GM19463 (cell line): ENCODE measurements around the gene RBM46.

Experiments used
- ATAC-seq: cut with Tn5 transposase; IDR thresholded peaks from one replicate; pipeline ENCODE4 v1.9.1; 2021; ENCODE audit warnings: mild to moderate bottlenecking, moderate library complexity; ENCODE audit not compliant: unreplicated experiment

RBM46 gene, protein sequence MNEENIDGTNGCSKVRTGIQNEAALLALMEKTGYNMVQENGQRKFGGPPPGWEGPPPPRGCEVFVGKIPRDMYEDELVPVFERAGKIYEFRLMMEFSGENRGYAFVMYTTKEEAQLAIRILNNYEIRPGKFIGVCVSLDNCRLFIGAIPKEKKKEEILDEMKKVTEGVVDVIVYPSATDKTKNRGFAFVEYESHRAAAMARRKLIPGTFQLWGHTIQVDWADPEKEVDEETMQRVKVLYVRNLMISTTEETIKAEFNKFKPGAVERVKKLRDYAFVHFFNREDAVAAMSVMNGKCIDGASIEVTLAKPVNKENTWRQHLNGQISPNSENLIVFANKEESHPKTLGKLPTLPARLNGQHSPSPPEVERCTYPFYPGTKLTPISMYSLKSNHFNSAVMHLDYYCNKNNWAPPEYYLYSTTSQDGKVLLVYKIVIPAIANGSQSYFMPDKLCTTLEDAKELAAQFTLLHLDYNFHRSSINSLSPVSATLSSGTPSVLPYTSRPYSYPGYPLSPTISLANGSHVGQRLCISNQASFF

DNA sequence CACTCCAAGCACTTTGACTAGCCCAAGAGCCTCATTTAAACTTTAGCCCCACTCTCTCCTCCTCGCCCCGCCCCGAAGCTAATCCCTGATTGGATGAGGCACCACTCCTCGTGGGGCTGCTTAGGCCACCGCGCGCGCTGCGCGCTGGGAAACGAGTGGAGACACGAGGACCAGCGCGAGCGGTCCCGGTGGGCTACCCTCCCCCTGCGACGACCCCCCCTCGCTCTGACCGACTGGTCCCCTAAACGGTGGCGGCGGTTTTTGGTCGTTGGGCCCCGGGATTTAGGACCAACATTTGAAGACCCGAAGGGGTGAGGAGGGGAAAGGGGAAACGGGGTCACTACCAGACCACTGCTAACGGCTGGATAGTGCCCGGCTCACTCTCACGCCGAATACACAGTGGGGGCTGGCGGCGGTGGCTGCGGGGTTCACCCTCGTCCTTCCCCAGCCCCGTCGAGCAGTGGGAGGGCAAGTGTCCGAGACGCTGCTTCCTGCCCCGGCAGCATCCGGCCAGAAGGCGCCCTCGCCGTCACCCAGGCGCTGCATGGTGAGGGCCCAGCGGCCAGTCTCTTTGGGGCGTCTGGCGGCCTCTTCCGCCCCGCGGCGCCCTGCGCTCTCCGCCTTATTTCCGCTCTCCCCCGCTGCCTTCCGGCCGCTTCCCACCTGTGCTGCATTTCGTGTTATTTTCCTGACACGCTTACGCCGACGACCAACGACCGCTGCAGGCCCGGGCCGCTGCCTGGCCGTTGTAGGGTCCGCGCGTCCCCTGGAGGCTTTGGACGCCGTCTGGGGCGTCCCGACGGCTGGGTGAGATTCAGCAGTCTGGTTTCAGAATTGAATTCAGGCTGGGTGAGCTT lies at the start of gene RBM46:
TSS of gene RBM46 (plus strand) at position 147 of the 857 bp plus-strand sequence. CDS start 15,481 bp downstream, outside the sequence.
- no peak for ATAC-seq

DNA sequence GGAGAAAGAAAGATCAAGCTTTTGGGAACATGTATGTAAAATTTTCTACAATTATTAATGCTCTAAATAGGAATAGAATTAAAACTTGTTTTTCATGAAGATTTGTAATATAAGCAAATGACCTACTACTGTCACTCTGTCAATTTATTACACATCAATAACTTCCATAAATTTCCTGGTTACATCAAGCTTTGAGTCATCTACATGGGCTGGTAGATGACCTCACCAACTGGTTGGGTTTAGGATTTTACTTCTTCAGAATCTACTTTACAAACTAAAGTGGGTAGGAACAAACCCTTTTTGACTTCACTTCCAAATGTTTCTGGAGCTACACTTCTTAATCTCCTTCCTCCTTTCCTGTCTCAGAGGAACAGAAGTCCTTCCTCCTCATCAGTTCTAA lies 49.3 kb upstream of the RBM46 start:
- no peak for ATAC-seq

DNA sequence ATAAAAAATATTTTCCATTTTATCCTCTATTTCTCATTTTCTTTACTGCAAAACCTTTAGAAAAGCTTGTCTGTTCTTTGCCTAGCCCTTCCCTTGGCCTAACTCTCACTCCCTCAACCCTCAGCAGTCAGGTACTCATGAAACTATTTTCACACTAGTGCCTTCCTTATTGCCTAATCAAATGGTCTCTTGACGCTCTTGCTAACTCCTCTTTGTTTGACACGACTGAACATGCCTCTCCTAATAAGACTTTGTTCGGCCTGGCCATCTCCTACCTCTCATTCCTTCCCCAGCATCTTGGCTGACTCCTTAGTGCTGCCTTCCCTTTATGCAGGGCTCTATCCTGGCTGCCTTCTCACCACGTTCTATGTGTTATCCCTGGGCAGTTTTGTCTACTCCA lies 48.4 kb upstream of the RBM46 start:
- ATAC-seq = no peak

DNA sequence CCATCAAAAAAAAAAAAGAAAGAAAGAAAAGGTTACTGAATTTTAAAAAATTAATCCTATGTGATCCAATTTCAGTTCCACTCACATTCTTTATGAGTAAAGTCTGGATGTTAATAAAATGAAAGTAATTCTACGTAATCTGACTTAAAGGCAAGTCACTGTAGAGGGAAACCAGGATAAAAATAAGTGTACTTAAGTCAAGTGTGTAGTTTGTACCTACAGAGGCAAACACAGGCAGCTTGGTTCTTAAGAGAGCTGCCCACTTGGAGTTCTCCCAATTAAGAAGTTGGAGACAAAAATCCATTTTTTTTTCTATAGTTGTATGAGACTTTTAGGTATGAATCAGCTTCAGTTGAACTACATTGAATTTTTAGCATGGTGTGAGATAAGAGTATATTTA lies 44.3 kb upstream of the RBM46 start:
- ATAC-seq = no peak

DNA sequence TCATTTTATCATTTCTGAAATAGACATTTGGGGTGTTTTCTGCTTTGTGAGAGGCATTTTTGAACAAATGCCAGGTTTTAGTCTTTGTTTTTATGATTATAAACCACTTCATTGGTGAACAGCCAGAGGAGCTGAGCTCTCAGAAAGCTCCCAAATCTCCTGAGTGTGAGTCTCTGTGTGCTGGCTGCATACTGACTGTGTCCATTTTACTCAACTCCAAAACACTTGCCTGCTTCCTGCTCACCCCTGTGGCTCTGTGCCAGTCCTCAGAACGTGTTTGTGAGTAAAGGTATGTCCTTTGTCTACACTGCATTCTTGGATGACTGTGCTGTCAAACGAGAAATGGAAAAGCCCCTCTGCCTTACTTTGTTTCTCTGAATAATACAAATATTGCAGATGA lies 42.6 kb upstream of the RBM46 start:
- ATAC-seq = no peak

DNA sequence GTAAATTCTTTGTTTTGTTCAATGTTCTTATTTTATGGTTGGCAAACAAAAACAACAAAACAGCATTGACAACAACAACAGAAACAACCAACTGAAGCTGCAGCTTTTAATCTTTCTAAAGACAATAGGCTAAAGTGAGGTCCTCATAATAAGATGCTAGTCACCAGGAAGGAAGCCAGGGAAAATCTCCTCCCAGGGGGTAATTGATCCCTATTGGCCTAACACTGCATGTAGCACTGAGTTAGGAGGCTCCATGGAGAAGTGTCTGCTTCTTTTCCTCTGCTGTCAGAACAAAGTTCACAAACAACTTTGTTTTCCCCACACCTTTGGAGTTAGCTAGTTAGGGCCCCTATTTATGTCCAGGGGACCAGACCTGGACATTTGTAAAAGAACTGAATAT lies 42.0 kb upstream of the RBM46 start:
- ATAC-seq = no peak

DNA sequence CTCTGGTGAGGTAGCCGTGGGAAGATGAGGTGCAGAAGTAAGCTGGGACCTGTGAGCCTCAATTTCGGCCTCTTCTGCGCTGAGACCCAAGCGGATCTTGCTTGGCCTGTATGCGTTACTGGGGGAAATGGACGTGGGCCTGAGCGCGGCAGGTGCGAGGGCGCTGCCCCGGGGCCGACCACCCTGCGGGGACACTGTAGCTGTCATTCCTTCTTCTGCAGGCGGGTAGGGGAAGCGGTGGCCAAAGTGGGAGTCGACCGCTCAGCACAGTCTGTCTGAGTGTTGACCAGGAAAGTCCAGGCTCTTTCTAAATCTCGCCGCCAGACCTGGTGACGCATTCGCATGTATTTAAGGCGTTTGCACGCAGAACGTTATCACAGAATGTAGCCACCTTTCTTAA lies 40.6 kb upstream of the RBM46 start:
- ATAC-seq = no peak

DNA sequence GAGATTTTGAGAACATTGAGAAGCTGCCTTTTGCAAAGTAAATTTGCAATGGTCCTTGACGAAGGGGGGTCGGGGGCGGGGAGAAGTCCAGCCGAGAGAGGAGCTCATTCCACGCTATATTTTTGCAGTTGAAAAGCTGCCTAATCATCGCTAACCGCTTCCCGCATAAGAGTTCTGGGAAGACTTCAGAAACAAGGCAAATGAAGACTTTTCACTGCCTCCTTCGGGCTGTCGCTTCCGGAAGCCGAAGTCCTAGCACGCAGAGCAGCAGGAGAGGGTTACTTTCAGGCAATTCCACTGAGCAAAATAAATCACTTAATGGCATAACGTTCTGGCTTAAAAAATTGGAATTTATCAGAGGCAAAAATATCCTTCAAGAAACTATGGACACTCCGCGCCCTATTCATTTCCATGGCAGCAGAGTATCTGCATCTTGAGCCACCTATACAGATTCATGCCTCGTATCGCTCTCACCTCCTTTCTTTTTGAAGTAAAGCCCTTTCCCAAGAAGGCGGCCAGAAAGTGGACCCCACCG lies 39.9 kb upstream of the RBM46 start:
- no peak for ATAC-seq

DNA sequence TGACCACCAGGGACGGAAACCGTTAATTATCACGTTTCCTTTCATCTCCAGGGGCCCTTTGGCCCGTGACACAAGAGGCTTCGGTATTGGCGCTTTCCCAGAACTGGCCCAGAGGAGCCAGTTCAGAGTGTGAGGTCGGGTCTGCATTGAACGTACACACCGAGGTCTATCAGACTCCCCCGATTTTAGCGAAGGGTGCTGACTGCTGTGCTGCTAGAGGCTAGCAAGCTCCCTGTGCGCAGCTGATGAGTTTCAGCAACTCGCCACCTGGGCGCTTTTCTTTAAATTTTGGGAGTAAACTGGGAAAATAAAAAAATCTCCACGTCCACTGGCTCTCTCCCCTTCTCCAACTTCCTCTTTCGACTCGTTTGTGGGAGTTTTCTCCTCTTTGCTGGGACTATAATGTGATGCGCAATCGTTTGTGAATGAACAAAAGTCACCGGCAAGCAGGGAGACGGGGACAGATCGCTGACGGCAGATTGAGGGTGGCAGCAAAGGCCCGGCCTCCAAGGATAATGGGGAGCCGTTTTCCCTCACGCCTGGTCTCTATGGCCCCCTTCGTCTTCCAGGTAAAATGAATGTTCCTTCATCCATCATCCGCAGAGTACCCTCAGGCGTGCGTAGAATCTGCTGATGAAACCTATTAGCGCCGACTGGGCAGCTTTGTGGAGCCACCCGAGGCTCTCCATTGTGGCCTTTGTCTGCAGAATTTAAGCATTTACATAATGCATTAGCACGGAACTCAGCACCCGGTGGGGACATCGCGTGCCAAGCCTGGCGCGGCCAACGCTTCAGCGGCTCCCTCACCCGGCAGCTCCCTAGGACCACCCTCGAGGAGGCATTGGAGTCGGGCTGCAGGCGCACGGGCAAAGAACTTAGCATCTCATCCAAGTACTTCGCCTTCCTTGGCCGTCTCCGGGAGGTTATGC lies 38.9 kb upstream of the RBM46 start:
- no peak for ATAC-seq

DNA sequence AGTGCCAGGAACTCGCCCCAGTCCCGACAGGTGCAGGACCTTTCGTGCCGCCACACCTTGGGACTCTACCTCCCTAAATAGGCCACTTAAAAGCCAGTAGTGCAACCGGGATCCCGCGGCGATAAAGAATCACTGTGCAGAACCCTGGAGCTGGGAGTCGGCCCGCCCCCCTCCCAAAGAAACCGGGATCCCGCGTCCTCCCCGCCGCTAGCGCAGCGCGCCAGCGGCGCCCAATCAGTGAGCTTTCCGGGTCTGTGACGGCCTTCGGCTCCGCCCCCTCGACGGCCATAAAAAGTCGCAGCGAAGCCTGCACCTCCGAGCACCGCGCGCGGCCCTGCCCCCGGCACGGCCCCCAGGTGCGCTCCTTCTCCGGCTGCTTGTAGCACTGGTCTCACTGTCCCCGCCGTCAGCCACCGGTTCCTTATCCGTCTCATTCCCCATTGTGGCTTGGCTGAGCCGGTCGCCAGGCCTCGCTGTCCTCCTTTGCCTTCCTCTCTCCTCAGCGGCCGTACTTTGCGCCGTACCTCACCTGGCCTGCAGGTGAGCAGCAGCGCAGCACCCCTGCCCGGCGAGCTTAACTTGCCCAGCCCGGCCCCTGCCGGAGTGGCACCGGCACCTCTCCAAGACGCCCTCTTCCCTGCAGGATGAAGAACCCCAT lies 37.3 kb upstream of the RBM46 start, which contains the start of gene LRAT:
TSS of gene LRAT (plus strand) at position 318 of the 658 bp plus-strand sequence. CDS start at position 645, 327 bp downstream.
- ATAC-seq = peak; percentile 71

DNA sequence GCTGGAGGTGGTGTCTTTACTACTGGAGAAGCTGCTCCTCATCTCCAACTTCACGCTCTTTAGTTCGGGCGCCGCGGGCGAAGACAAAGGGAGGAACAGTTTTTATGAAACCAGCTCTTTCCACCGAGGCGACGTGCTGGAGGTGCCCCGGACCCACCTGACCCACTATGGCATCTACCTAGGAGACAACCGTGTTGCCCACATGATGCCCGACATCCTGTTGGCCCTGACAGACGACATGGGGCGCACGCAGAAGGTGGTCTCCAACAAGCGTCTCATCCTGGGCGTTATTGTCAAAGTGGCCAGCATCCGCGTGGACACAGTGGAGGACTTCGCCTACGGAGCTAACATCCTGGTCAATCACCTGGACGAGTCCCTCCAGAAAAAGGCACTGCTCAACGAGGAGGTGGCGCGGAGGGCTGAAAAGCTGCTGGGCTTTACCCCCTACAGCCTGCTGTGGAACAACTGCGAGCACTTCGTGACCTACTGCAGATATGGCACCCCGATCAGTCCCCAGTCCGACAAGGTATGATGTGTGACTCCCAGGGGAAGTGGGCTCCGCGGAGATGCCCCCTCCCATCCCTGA lies 36.6 kb upstream of the RBM46 start:
- ATAC-seq = no peak

DNA sequence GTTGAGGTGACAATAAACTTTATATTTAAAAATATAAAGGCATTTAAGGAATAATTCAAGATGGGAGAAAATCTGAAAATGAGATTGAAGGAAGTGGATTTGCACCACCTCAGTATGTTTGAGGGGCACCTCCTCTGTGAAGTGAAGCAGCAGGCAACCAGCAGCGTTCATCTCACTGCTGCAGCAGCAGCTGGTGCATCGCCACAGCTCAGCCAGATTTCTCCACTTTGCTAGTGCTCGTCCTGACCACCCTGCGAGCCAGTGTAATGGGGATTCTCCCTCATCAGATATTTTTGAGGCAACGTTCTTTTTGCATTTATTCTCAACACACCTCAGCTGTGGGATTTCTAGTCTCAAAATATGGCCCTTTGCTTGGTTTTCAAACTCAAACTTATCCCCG lies 23.4 kb upstream of the RBM46 start:
- ATAC-seq = no peak

DNA sequence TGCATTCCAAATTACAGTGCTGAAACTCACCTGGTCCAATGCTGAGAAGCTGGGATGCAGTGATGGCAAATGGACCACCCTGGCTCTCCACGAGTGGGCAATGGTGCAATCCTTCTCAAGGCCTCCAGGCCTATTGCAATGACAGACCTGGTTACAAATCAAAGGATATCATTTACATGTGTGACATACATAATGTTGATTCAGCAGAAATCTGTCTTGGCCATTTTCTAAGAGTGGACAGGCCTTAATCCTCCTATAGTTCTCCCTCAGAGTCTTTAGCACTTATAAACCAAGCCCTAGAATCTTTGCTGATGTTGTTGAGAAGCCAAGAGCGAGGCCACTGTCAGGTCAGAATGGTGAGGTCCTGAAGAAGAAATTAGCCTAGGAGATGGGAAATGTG lies 20.2 kb upstream of the RBM46 start:
- ATAC-seq = no peak

DNA sequence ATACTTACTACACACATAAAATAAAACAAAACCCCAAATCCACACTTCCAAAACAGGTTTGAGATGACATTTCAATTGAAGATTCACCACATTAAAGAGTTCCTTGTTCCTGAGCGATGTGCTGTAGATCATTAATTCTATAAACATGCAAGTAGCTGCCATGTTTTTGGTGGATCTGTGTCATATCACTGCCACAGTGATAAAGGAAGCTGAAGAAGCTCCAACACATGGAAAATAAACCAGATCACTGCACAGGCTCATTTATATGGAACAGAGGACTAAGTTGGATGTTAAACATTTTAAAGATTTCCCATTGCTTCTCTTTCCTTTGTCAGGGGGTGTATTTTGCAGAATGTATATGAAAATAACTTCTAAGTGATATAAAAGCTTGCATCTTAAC lies 2.8 kb upstream of the RBM46 start:
- no peak for ATAC-seq

DNA sequence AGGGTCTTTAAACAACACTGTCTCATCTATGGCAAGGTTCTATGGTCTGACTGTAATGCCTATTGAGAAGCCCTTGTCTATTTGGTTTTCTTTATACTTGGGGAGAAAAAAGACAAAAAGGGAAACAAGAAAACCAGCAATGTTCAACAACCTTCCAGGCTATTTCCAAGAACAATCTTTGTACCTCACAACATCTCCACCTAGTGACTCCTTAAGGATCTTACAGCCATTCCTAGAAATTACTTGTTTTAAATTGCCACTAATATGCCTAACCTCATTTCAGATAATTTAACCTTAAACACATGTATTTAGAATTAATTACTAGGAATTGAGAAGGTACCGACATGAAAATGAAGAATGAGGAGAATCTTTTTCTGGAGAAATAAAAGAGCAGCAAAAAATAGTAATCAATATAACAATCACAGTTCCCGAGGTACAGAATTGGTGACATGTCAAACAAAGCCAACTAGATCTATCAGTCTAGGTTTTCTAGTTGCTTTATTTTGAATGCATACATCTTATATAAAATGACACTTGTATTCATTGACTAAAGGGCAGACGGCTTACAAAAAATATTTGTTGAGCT lies 1.6 kb upstream of the RBM46 start:
- ATAC-seq = no peak

DNA sequence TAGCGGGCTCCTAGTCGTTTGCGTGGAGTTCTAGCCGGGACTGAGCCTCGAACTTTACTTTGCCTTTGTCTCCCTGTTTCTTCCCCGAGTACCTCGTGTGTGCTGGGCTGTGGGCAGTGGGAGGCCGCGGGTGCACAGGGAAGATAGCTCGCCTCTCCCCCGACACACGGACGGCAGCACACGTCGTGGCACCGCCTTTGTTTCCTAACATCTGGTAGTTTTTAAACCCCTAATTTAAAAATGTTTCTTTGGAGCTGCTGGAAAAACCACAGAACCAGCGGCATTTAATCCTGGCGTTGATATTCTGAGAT lies 866 bp downstream of the RBM46 start:
- ATAC-seq = no peak

DNA sequence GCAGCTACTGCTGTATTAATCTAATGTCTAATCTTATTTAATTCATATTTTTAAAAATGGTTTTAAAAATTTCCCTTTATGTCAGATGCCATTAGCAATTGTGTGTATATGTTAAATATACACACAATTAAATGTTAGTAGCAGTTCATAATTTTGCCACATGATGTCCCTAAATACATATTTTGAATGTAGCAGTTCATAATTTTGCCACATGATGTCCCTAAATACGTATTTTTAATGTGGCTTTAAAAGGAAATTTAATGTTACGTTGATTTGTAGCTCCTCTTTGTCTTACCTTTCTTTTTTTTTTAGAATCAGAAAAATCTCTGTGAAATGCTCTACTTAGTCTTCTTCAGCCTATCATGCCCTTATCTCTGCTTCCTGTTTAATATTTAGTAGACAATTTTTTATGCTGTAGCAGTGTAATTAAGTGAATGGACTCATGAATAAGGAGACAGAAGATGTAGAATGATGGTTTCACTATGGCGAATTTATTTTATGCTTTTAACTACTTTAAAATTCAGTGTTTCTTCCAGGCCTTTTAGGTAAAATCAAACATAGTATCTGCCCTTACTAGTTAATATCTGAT lies 26.1 kb downstream of the RBM46 start:
- ATAC-seq = peak; percentile 66

DNA sequence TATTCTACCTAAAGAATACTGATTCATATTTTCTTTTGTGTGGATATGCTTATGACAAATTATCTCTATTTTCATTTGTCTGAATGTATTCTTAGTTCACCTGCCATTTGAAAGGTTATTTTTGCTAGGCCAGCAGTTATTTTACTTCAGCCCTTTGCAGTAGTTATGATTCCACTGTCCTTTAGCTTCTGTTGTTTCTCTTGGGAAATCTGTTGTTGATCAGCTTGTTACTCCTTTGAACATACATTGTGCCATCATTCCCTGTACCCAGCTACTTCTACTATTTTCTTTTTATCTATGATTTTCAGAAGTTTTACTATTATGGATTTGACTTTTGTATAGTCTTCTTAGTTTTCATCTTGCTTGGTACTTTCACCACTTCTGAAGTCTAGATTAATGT lies 37.2 kb downstream of the RBM46 start:
- no peak for ATAC-seq

DNA sequence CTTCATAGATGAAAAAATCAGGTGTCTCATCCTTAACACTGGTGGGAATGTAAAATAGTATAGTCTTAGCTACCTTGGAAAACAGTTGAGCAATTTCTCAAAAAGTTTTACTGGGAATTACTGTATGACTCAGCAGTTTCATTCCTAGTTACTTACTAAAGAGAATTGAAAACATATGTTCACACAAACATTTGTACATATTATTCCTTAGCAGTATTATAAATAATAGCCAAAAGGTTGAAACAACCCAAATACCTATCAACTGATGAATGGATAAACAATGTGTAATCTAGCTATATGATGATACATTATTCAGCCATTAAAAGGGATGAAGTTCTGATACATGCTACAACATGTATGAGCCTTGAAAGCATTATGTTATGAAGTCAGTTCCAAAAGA lies 41.7 kb downstream of the RBM46 start:
- ATAC-seq = no peak
